ENCODE results near the gene LRP6. TPM values are rescaled to one million over a fixed set of nuclear protein-coding genes. Genes with fewer than 3 reads are reported as not detected.

The LRP6 gene
- total RNA-seq, 1 experiment from 2014 or later = 15.5 TPM

- DNase-seq (no peak), ATAC-seq (no peak)
- no peaks in the 10 kb centered on the region for H4K20me1 ChIP-seq (ENCODE audit: low read length)
- H3F3A ChIP-seq (ENCODE audit: low read length, unreplicated experiment) = no peaks in the 10 kb centered on the region
- ChIA-PET CTCF (no interaction called here), POLR2A (ENCODE audit: unreplicated experiment) (no interaction called here)
- H3K9me2 ChIP-seq (replicated peaks; ENCODE audit: low read length) = no peaks in the 10 kb centered on the region
- TF ChIP-seq CTCF (conservative IDR thresholded peaks at IDR 0.05; ENCODE audit: low read depth, low read length) (no peak), EZH2phosphoT487 (IDR thresholded peaks at IDR 0.05; ENCODE audit: borderline replicate concordance, low read length) (no peak), EZH2 (IDR thresholded peaks at IDR 0.05; ENCODE audit: low read length, unreplicated experiment) (no peak)
- H3K79me2 ChIP-seq (ENCODE audit: low read length) = no peaks in the 10 kb centered on the region
- no peaks in the 10 kb centered on the region for H3K4me1 ChIP-seq (ENCODE audit: insufficient read depth, low read length)
- H3K36me3 ChIP-seq (ENCODE audit: low read depth, low read length) = no peaks in the 10 kb centered on the region
- no peak overlapping the region for H3K4me3 ChIP-seq (ENCODE audit: low read length)
- intact Hi-C loops (cut with micrococcal nuclease) = no loop called here
- no peaks in the 10 kb centered on the region for H3K27me3 ChIP-seq (ENCODE audit: low read length)
- H3K27ac ChIP-seq (ENCODE audit: low read length) = no peak overlapping the region
- H2AFZ ChIP-seq (ENCODE audit: low read length) = no peak overlapping the region
- no peaks in the 10 kb centered on the region for H3K9me3 ChIP-seq (ENCODE audit: low read length)
- BruUV-seq (replicated peaks) = no TSS peak
- H3K4me2 ChIP-seq (ENCODE audit: low read length) = no peak overlapping the region
- no peak overlapping the region for H3K9ac ChIP-seq (ENCODE audit: low read length)
These were observed 66.5 kb downstream of the LRP6 start for GRCh38 chr12:12200363-12200762.

- CTCF ChIA-PET = no interaction called here
- no peak for ATAC-seq
- H3K9ac ChIP-seq (ENCODE audit: low read length) = no peak overlapping the region
These were observed 68.7 kb downstream of the LRP6 start for GRCh38 chr12:12198124-12198523.

More at GRCh38 chr12:12198124-12198523, 68.7 kb downstream of the LRP6 start:
- Histone ChIP-seq H3K79me2 (ENCODE audit: low read length) (peaks cover 7% of the 10 kb centered on the region; the same call in 1 of the 2 replicates), H3K27me3 (ENCODE audit: low read length) (no peaks in the 10 kb centered on the region), H3K4me1 (ENCODE audit: insufficient read depth, low read length) (peaks cover 15% of the 10 kb centered on the region), H3F3A (ENCODE audit: low read length, unreplicated experiment) (no peaks in the 10 kb centered on the region), H3K4me3 (ENCODE audit: low read length) (no peak overlapping the region), H3K36me3 (ENCODE audit: low read depth, low read length) (no peaks in the 10 kb centered on the region), H4K20me1 (ENCODE audit: low read length) (peaks cover 7% of the 10 kb centered on the region; the same call in 1 of the 2 replicates), H3K27ac (ENCODE audit: low read length) (no peak overlapping the region), H3K4me2 (ENCODE audit: low read length) (no peak overlapping the region), H3K9me3 (ENCODE audit: low read length) (no peaks in the 10 kb centered on the region), H2AFZ (ENCODE audit: low read length) (no peak overlapping the region), H3K9me2 (replicated peaks; ENCODE audit: low read length) (no peaks in the 10 kb centered on the region)
- intact Hi-C loops (cut with micrococcal nuclease) = no loop called here
- no TSS peak for BruUV-seq (replicated peaks)
- DNase-seq = no peak
- no peak for TF ChIP-seq EZH2phosphoT487 (IDR thresholded peaks at IDR 0.05; ENCODE audit: borderline replicate concordance, low read length)
- no peak for TF ChIP-seq CTCF (conservative IDR thresholded peaks at IDR 0.05; ENCODE audit: low read depth, low read length)
- no peak for TF ChIP-seq EZH2 (IDR thresholded peaks at IDR 0.05; ENCODE audit: low read length, unreplicated experiment)
- POLR2A ChIA-PET (ENCODE audit: unreplicated experiment) = no interaction called here

All from PC-3 (cell line).